PFSK-1 (cell line): ENCODE results near the gene INF2.

Source experiments
- FOXP2 ChIP-seq: optimal IDR thresholded peaks from 2 replicates; pipeline ENCODE3; 2011; ENCODE audit warnings: borderline replicate concordance, control low read depth, inconsistent platforms; ENCODE audit not compliant: insufficient read depth; ENCODE audit errors: extremely low read length, extremely low read depth
- POLR2AphosphoS5 ChIP-seq: IDR thresholded peaks from 2 replicates; pipeline ENCODE4 v1.6.1; 2012; ENCODE audit warnings: low read depth, mild to moderate bottlenecking, control low read depth, low read length, moderate library complexity
- SIN3A ChIP-seq: IDR thresholded peaks from 2 replicates; pipeline ENCODE4 v1.6.1; 2012; ENCODE audit warnings: mild to moderate bottlenecking, low read length, moderate library complexity, borderline replicate concordance; ENCODE audit not compliant: insufficient read depth
- TAF1 ChIP-seq: IDR thresholded peaks from 2 replicates; pipeline ENCODE4 v1.6.1; 2012; ENCODE audit warnings: low read length, control low read depth, borderline replicate concordance; ENCODE audit not compliant: insufficient read depth
- TF ChIP-seq, protein P1 (sequence below), 2 experiments: IDR thresholded peaks; 2 replicates each; pipeline versions ENCODE4 v1.6.1 to v1.8.0; 2011 to 2012; ENCODE audit warnings: low read depth in 2 of 2, low read length in 2 of 2, control low read depth in 1 of 2, inconsistent platforms in 1 of 2, mild to moderate bottlenecking in 1 of 2, moderate library complexity in 1 of 2; ENCODE audit not compliant: insufficient read depth in 1 of 2

INF2 gene

DNA sequence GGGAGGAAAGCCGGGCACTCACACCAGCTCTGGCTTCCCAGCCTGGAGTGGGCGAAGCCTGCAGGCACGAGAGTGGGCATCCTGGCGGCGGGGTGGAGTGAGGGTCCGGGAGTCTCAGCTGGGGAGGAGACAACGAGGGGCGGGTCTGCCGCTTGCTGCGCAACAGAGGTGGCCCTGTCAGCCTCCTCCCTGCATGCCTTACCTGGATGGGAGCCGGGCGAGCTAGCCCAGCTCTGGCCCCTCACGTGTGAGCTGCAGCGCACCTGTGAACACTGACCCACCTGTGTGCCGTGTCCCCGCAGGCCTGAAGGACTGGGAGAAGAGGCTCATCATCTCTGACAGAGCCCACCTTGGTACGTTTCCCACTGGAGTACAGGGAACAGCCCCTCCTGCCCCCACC is 49.6 kb downstream of the INF2 start:
- TF ChIP-seq POLR2AphosphoS5 = no peak
- TF ChIP-seq FOXP2 = no peak
- TF ChIP-seq, protein P1, sequence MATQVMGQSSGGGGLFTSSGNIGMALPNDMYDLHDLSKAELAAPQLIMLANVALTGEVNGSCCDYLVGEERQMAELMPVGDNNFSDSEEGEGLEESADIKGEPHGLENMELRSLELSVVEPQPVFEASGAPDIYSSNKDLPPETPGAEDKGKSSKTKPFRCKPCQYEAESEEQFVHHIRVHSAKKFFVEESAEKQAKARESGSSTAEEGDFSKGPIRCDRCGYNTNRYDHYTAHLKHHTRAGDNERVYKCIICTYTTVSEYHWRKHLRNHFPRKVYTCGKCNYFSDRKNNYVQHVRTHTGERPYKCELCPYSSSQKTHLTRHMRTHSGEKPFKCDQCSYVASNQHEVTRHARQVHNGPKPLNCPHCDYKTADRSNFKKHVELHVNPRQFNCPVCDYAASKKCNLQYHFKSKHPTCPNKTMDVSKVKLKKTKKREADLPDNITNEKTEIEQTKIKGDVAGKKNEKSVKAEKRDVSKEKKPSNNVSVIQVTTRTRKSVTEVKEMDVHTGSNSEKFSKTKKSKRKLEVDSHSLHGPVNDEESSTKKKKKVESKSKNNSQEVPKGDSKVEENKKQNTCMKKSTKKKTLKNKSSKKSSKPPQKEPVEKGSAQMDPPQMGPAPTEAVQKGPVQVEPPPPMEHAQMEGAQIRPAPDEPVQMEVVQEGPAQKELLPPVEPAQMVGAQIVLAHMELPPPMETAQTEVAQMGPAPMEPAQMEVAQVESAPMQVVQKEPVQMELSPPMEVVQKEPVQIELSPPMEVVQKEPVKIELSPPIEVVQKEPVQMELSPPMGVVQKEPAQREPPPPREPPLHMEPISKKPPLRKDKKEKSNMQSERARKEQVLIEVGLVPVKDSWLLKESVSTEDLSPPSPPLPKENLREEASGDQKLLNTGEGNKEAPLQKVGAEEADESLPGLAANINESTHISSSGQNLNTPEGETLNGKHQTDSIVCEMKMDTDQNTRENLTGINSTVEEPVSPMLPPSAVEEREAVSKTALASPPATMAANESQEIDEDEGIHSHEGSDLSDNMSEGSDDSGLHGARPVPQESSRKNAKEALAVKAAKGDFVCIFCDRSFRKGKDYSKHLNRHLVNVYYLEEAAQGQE (IDR thresholded peaks at IDR 0.05; ENCODE audit: insufficient read depth in 1 of 2, low read depth in 2 of 2, low read length in 2 of 2) = no peak
- TF ChIP-seq SIN3A = no peak
- no peak for TF ChIP-seq TAF1

DNA sequence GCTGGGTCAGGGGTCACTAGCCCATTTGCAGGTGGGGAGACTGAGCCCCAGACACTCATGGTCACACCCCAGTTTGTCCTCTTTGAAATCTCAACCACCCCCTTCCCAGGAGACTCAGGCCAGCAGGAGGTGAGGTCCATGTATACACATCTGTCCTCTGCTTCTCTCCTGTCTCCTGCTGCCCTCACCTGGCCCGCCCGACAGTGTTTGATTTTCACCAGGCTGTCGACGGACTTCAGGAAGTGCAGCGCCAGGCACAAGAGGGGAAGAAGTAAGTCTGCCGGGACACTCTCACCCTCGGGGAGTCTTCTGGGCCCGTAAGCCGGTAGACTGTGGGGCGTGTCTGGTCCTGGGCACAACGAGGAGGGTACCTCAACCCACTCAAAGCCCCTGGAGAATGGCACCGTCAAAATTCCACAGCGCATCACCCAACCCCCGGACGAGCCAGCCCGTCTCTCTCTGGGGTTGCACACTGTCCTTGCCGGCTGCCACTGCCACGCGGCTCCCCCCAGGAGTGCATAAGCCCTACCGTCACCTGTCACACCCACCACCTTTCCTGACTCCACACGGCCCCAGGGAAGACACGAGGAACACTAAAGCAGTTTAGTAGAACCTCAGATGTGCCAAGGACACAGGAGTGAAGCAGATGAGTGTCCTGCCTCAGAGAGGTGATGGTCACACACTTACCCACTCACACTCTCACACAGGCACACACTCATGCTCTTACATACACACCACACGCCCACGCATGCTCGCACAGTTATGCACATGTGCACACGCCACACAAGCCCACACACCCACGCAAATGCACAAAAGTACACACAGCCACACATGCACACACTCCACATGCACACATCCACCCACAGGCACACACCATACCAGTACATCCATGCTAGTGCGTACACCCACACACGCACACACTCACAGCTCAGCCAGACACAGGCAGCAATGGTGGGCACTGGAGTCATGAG is 50.4 kb downstream of the INF2 start:
- no peak for TF ChIP-seq SIN3A

DNA sequence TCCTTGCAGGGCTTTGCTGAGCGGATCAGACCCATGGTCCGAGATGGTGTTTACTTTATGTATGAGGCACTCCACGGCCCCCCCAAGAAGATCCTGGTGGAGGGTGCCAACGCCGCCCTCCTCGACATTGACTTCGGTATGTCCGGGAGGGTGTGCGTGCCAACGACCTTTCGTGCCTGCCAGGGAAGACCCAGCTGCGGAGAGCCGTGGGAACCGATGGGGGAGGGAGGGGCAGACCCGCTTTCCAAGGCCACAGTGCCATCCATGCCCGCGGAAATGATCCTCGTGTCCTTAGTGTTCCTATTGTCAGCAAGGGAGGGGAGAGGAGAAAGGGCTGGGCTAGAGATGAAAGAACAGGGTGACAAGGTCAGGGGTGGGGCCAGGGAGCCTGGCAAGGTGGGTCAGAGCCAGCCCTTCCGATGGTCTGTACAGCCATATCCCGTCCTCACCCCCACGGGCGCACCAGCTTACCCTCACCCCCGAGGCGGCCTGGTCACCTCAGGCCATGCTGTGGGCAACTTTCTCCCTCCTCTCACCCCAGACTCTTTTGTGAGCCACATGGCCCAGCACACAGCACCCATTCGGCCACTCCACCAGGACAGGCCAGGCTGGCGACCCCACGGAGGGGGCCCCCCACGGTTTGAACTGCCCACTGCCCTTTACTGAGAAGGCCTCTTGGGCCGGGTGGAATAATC is 51.8 kb downstream of the INF2 start:
- TF ChIP-seq FOXP2 (no peak), TAF1 (no peak)

DNA sequence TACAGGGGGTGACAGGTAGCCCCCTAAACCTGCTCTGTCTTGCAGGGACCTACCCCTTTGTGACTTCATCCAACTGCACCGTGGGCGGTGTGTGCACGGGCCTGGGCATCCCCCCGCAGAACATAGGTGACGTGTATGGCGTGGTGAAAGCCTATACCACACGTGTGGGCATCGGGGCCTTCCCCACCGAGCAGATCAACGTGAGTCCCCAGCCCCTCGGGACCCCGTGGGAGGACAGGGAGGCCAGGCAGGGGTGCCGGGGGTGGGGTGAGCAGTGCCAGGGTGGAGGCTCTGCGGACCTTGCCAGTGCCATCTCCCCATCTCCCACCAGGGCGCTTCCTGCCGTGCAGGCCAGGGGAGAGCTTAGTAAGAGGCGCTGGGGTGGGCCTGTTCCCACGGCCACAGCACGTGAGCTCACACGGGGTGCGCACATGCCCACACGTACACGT is 52.4 kb downstream of the INF2 start:
- TF ChIP-seq FOXP2 (no peak), TAF1 (no peak), SIN3A (no peak), POLR2AphosphoS5 (no peak)
- TF ChIP-seq, protein P1 (IDR thresholded peaks at IDR 0.05; ENCODE audit: insufficient read depth in 1 of 2, low read depth in 2 of 2, low read length in 2 of 2) = no peak

DNA sequence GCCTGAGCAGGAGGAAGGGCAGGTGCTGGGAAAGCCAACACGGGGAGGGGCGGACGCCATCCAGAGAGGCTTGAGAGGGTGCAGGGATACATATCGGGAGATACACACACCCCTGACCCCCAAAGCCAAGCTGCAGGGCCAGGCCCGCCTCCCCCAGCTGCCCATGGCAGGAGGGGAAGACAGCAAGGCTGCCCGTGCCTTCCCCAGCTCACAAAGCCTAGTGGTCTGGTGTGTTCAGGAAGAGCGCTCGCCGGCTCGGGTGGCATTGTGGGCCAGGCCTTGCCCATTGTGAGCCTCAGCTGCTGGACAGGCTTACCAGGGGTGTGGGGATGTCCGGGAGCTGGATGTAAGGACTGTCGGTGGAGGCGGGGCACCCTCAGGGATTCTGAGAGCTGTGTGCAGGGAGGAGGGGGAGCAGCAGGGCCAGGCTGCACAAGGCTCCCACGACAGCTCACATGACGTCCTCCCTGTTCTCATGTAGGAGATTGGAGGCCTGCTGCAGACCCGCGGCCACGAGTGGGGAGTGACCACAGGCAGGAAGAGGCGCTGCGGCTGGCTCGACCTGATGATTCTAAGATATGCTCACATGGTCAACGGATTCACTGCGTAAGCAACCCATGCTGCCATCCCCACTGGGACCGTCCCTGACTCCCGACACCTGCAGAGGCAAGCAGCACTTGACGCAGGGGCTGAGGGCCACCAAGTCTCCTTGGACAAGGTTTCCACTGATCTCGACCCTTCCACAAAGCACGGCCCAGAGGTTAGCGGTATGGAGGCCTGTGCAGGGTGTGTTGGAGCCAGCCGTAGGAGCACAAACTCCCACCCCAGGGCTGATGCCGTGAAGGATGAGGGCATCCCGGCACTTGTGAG is 53.4 kb downstream of the INF2 start:
- TF ChIP-seq POLR2AphosphoS5 (no peak), SIN3A (no peak), FOXP2 (no peak), TAF1 (no peak)
- TF ChIP-seq, protein P1 (IDR thresholded peaks at IDR 0.05; ENCODE audit: insufficient read depth in 1 of 2, low read depth in 2 of 2, low read length in 2 of 2) = no peak
